GM10248 (cell line): Measurements from ENCODE around the gene PANK3.
"Not testable (repeated sequence)": the region's sequence is repeated elsewhere in the genome, so short reads cannot be mapped to it uniquely, and the experiment has no call there.

Experiments used
- CTCF ChIA-PET: fragments of 300-600 bp; sonication (Branson Sonifier 250); formaldehyde crosslinking; extraction: SDS; loops from one replicate; lab custom pipeline; 2021; ENCODE audit warnings: antibody characterized with exemption; lab: Yijun Ruan, JAX
- POLR2A ChIA-PET: fragments of 350-650 bp; sonication (Branson Sonifier 250); formaldehyde crosslinking; extraction: SDS; loops from one replicate; lab custom pipeline; 2020; ENCODE audit warnings: antibody characterized with exemption; lab: Yijun Ruan, JAX
- DNase-seq: peaks from one replicate; pipeline ENCODE4 v3.0.0; 2012; ENCODE audit errors: extremely low spot score
- CTCF ChIP-seq: IDR thresholded peaks from 2 replicates; pipeline ENCODE4 v1.5.1; 2012; ENCODE audit warnings: mild to moderate bottlenecking, low read depth; ENCODE audit errors: extremely low read depth, missing control alignments, control extremely low read depth

Gene PANK3

GRCh38 chr5:168600409-168600808 lies 21.2 kb upstream of the PANK3 start:
- no peak for DNase-seq
- ChIA-PET POLR2A (no interaction called here), CTCF (no interaction called here)
- TF ChIP-seq CTCF: no peak

- no peak for TF ChIP-seq CTCF
- ChIA-PET POLR2A (no interaction called here), CTCF (no interaction called here)
- DNase-seq: no peak
Measured at GRCh38 chr5:168599826-168600225, 20.7 kb upstream of the PANK3 start.

GRCh38 chr5:168598639-168599038 lies 19.5 kb upstream of the PANK3 start:
- no peak for DNase-seq
- ChIA-PET CTCF (no interaction called here), POLR2A (no interaction called here)
- no peak for TF ChIP-seq CTCF

- POLR2A ChIA-PET: no interaction called here
- CTCF ChIA-PET: interaction anchor here (1.3 kb wide), 1 partner anchor 23 kb away, joined by 3 read pairs; no protein-coding TSS in a partner anchor
- TF ChIP-seq CTCF: no peak
- DNase-seq: no peak
Measured at GRCh38 chr5:168596927-168597326, 17.8 kb upstream of the PANK3 start.

GRCh38 chr5:168596122-168596521 lies 17.0 kb upstream of the PANK3 start:
- CTCF ChIA-PET, POLR2A ChIA-PET: not testable (repeated sequence)

GRCh38 chr5:168592014-168592368 lies 12.8 kb upstream of the PANK3 start:
- POLR2A ChIA-PET: no interaction called here
- DNase-seq: no peak
- no peak for TF ChIP-seq CTCF
- CTCF ChIA-PET: interaction anchor here (0.9 to 2.0 kb wide), 4 partner anchors 9 to 17 kb away, joined by 3 to 6 read pairs (median 4); no protein-coding TSS in a partner anchor

More at GRCh38 chr5:168596122-168596521, 17.0 kb upstream of the PANK3 start:
- not testable (repeated sequence) for DNase-seq

GRCh38 chr5:168591302-168592013 lies 12.3 kb upstream of the PANK3 start:
- no peak for DNase-seq
- POLR2A ChIA-PET: no interaction called here
- CTCF ChIA-PET: interaction anchor here (0.9 to 2.0 kb wide), 4 partner anchors 8 to 16 kb away, joined by 3 to 6 read pairs (median 4); no protein-coding TSS in a partner anchor
- TF ChIP-seq CTCF: no peak
